Ascending aorta (tissue), 2 donors: ENCODE data around the gene ODF2. TPM values are rescaled to one million over a fixed set of nuclear protein-coding genes. Genes with fewer than 3 reads are reported as not detected.
A peak's percentile ranks its signal among the peaks of the same experiment; 100 is the strongest.

Source experiments
- DNase-seq, 2 donors: peaks; one replicate each; pipeline ENCODE4 v3.0.0-alpha.2; 2019; ENCODE audit warnings: low spot score in 2 of 2
- H3K27ac ChIP-seq, 2 donors: fragments of 200-600 bp; sonication (generic); one replicate each; pipeline ENCODE4 v1.5.1; 2016 to 2017; ENCODE audit warnings: mild to moderate bottlenecking in 1 of 2
- H3K27me3 ChIP-seq: fragments of 200-600 bp; sonication (generic); one replicate; pipeline ENCODE4 v1.5.1; 2017
- H3K36me3 ChIP-seq, 2 donors: fragments of 200-600 bp; sonication (generic); one replicate each; pipeline ENCODE4 v1.5.1; 2016
- H3K4me1 ChIP-seq, 2 donors: fragments of 200-600 bp; sonication (generic); one replicate each; pipeline ENCODE4 v1.5.1; 2016 to 2017; ENCODE audit warnings: mild to moderate bottlenecking in 1 of 2
- H3K4me3 ChIP-seq, 2 donors: fragments of 200-600 bp; sonication (generic); one replicate each; pipeline ENCODE4 v1.5.1; 2016 to 2017; ENCODE audit warnings: mild to moderate bottlenecking in 1 of 2
- H3K9me3 ChIP-seq, 2 donors: fragments of 200-600 bp; sonication (generic); one replicate each; pipeline ENCODE4 v1.5.1; 2016
- CTCF ChIP-seq, 3 experiments: fragments of 200-600 bp in 2 of 3; fragments of 450-650 bp in 1 of 3; sonication (generic) in 2 of 3; IDR thresholded peaks; one replicate each; pipeline ENCODE4 v1.5.1; 2016 to 2019; ENCODE audit warnings: antibody characterized with exemption in 3 of 3, mild to moderate bottlenecking in 1 of 3, moderate library complexity in 1 of 3
- intact Hi-C: fragments of 100-400 bp; cut with DNase I; formaldehyde crosslinking; loops from one replicate; pipeline ENCODE4 v1.15.1; 2023
- total RNA-seq: library from RNA; depleted of rRNA; stranded (reverse); fragments of >200 nt; gene quantifications from one replicate; pipeline ENCODE4 v1.1.0, GENCODE V29; 2016

Gene ODF2
- total RNA-seq, 1 donor from 2014 or later = 26.9 TPM

- no peaks in the 10 kb centered on the region for H3K9me3 ChIP-seq
- H3K4me3 ChIP-seq = peak overlapping the region; percentile 71 to 90
- peaks cover 14 to 21% of the 10 kb centered on the region in 2 donors for H3K36me3 ChIP-seq
- H3K4me1 ChIP-seq = peaks cover 0 to 8% of the 10 kb centered on the region in 2 donors
- peak overlapping the region in 1 of 2 donors; percentile 89 for H3K27ac ChIP-seq
- no peaks in the 10 kb centered on the region for H3K27me3 ChIP-seq
- TF ChIP-seq CTCF (IDR thresholded peaks at IDR 0.05) = no peak
- intact Hi-C loops = loop anchor here (2.0 to 5.0 kb wide), 3 partner anchors 96 to 180 kb away; partner anchors contain the start of genes COQ4, GOLGA2, SPTAN1 and SWI5
- DNase-seq = no peak
Observed at GRCh38 chr9:128457207-128457606, 1.4 kb downstream of the ODF2 start.

GRCh38 chr9:128459011-128459410, 3.2 kb downstream of the ODF2 start:
- H3K4me3 ChIP-seq = no peak overlapping the region
- no peak for DNase-seq
- intact Hi-C loops = loop anchor here (5.0 kb wide), 2 partner anchors 137 to 182 kb away; partner anchors contain the start of genes COQ4, GOLGA2, SWI5 and TRUB2
- peaks cover 0 to 8% of the 10 kb centered on the region in 2 donors for H3K4me1 ChIP-seq
- peaks cover 26 to 38% of the 10 kb centered on the region in 2 donors for H3K36me3 ChIP-seq
- TF ChIP-seq CTCF (IDR thresholded peaks at IDR 0.05) = no peak
- no peaks in the 10 kb centered on the region for H3K27me3 ChIP-seq
- no peak overlapping the region for H3K27ac ChIP-seq
- no peaks in the 10 kb centered on the region for H3K9me3 ChIP-seq

DNA sequence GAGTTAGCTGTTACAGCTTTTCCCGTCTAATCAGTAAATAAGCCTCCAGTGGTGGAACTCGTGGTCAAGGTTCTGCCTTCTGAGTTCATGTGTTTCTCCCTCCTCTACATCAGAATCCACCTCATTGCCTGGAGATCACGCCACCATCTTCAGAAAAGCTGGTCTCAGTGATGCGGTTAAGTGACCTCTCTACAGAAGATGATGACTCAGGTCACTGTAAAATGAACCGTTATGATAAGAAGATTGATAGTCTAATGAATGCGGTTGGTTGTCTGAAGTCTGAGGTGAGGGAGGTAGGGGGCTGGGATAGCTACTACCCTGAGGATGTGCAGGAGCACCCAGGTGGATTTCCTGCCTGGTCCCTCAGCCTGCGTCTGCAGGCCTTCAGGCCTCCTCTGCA, 13.3 kb downstream of the ODF2 start:
- Histone ChIP-seq H3K27me3 (no peaks in the 10 kb centered on the region), H3K9me3 (no peaks in the 10 kb centered on the region), H3K36me3 (peaks cover 24 to 28% of the 10 kb centered on the region in 2 donors), H3K4me1 (peaks cover 0 to 5% of the 10 kb centered on the region in 2 donors), H3K27ac (no peak overlapping the region), H3K4me3 (no peak overlapping the region)
- intact Hi-C loops = no loop called here
- no peak for DNase-seq
- TF ChIP-seq CTCF (IDR thresholded peaks at IDR 0.05) = no peak

- H3K9me3 ChIP-seq = no peaks in the 10 kb centered on the region
- H3K4me1 ChIP-seq = peaks cover 0 to 5% of the 10 kb centered on the region in 2 donors
- peaks cover 22 to 37% of the 10 kb centered on the region in 2 donors for H3K36me3 ChIP-seq
- no peak overlapping the region for H3K4me3 ChIP-seq
- TF ChIP-seq CTCF (IDR thresholded peaks at IDR 0.05) = no peak
- H3K27me3 ChIP-seq = no peaks in the 10 kb centered on the region
- intact Hi-C loops = no loop called here
- no peak overlapping the region for H3K27ac ChIP-seq
- no peak for DNase-seq
Observed at GRCh38 chr9:128470560-128470959, 14.8 kb downstream of the ODF2 start.

DNA sequence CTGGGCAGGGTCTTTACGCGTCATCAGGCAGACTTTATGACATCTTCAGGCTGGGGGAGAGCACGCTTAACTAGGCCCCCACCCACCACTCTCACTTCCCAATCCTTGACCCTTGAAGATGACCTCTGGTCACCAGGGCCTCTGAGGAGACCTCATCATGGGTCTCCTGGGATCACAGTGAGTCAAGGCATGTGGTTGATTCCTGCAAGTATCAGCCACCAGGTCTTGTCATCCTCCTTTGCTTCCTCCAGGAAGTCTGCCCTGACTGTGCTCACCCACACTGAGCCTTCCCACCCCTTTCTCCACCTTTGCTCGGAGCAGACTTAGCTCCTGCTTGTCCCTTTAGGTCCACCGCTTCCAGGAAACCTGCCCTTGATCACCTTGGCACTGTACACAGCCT, 17.3 kb downstream of the ODF2 start:
- no peak for DNase-seq
- Histone ChIP-seq H3K9me3 (no peaks in the 10 kb centered on the region), H3K27ac (no peak overlapping the region), H3K4me3 (no peak overlapping the region), H3K4me1 (peaks cover 0 to 5% of the 10 kb centered on the region in 2 donors), H3K27me3 (no peaks in the 10 kb centered on the region), H3K36me3 (peaks cover 24 to 44% of the 10 kb centered on the region in 2 donors)
- TF ChIP-seq CTCF (IDR thresholded peaks at IDR 0.05) = no peak
- intact Hi-C loops = no loop called here

GRCh38 chr9:128475867-128476266, 20.1 kb downstream of the ODF2 start:
- H3K4me3 ChIP-seq = no peak overlapping the region
- no peaks in the 10 kb centered on the region for H3K9me3 ChIP-seq
- H3K27ac ChIP-seq = no peak overlapping the region
- TF ChIP-seq CTCF (IDR thresholded peaks at IDR 0.05) = no peak
- H3K36me3 ChIP-seq = peaks cover 27 to 64% of the 10 kb centered on the region in 2 donors
- H3K4me1 ChIP-seq = no peaks in the 10 kb centered on the region
- intact Hi-C loops = no loop called here
- no peaks in the 10 kb centered on the region for H3K27me3 ChIP-seq
- DNase-seq = no peak
